T-cell (primary cell): ENCODE data around the gene KIF16B. TPM values are rescaled to one million over a fixed set of nuclear protein-coding genes. Genes with fewer than 3 reads are reported as not detected.
"Not testable (repeated sequence)": the region's sequence is repeated elsewhere in the genome, so short reads cannot be mapped to it uniquely, and the experiment has no call there.

Experiments
- ATAC-seq, 4 experiments: fragments of 200-7000 bp in 3 of 4; fragments of 150-1000 bp in 1 of 4; cut with Tn5 transposase; replicated peaks in 1 of 4; 1 replicate in 3 of 4; 2 replicates in 1 of 4; pipeline ENCODE4 v1.10.0; 2021; ENCODE audit warnings: moderate library complexity in 3 of 4, mild to moderate bottlenecking in 2 of 4, moderate number of reproducible peaks in 1 of 4
- CTCF ChIA-PET, 2 donors: fragments of 300-600 bp; sonication (Branson Sonifier 250); formaldehyde crosslinking; loops; one replicate each; lab custom pipeline; 2022; ENCODE audit warnings: antibody characterized with exemption in 2 of 2; lab: Charles Lee
- POLR2A ChIA-PET, 2 donors: fragments of 300-600 bp; sonication (Branson Sonifier 250); formaldehyde crosslinking; loops; one replicate each; lab custom pipeline; 2022; ENCODE audit warnings: antibody characterized with exemption in 2 of 2; lab: Charles Lee
- DNase-seq, 35 experiments: peaks; one replicate each; pipeline versions ENCODE4 v3.0.0 to v3.0.0-alpha.2; 2013 to 2023
- H3K27ac ChIP-seq: one replicate; pipeline ENCODE4 v1.5.1; 2013; ENCODE audit warnings: low read length
- H3K27me3 ChIP-seq, 2 experiments: replicated peaks in 1 of 2; 1 replicate in 1 of 2; 2 replicates in 1 of 2; pipeline versions ENCODE4 v1.6.1 to v1.7.0; 2013; ENCODE audit warnings: low read length in 1 of 2, mixed read lengths in 1 of 2; ENCODE audit not compliant: control insufficient read depth in 2 of 2, insufficient read depth in 2 of 2; ENCODE audit errors: extremely low read depth in 1 of 2
- H3K36me3 ChIP-seq, 2 donors: 1 replicate in 1 of 2; 2 replicates in 1 of 2; pipeline versions ENCODE4 v1.6.1 to v1.7.0; 2013; ENCODE audit warnings: low read length in 1 of 2; ENCODE audit not compliant: control insufficient read depth in 2 of 2, insufficient read depth in 1 of 2; ENCODE audit errors: extremely low read depth in 1 of 2
- H3K4me1 ChIP-seq, 2 experiments: 1 replicate in 1 of 2; 2 replicates in 1 of 2; pipeline versions ENCODE4 v1.6.1 to v1.7.0; 2013; ENCODE audit warnings: low read length in 2 of 2, mixed read lengths in 1 of 2; ENCODE audit not compliant: insufficient read depth in 2 of 2, control insufficient read depth in 1 of 2; ENCODE audit errors: extremely low read depth in 1 of 2
- H3K4me3 ChIP-seq, 2 donors: 1 replicate in 1 of 2; 2 replicates in 1 of 2; pipeline versions ENCODE4 v1.5.1 to v1.7.0; 2013; ENCODE audit warnings: mild to moderate bottlenecking in 2 of 2, low read length in 1 of 2, moderate library complexity in 1 of 2; ENCODE audit not compliant: control insufficient read depth in 1 of 2; ENCODE audit errors: extremely low read depth in 1 of 2
- H3K9me3 ChIP-seq: 2 replicates; pipeline ENCODE4 v1.7.0; 2013
- H3K27ac Mint-ChIP-seq, 2 donors: one replicate each; pipeline ENCODE4 v1.8.0; 2020 to 2021; ENCODE audit warnings: mild to moderate bottlenecking in 2 of 2, mixed read lengths in 2 of 2
- H3K27me3 Mint-ChIP-seq, 2 donors: one replicate each; pipeline ENCODE4 v1.8.0; 2021 to 2022; ENCODE audit warnings: mixed read lengths in 2 of 2
- H3K36me3 Mint-ChIP-seq: one replicate; pipeline ENCODE4 v1.8.0; 2021; ENCODE audit warnings: mixed read lengths
- H3K4me1 Mint-ChIP-seq, 3 donors: one replicate each; pipeline ENCODE4 v1.8.0; 2020 to 2022; ENCODE audit warnings: mixed read lengths in 3 of 3, mild to moderate bottlenecking in 1 of 3
- H3K4me3 Mint-ChIP-seq, 3 donors: one replicate each; pipeline ENCODE4 v1.8.0; 2020 to 2022; ENCODE audit warnings: mild to moderate bottlenecking in 3 of 3, mixed read lengths in 3 of 3, moderate library complexity in 3 of 3
- H3K9me3 Mint-ChIP-seq, 3 donors: one replicate each; pipeline ENCODE4 v1.8.0; 2020 to 2022; ENCODE audit warnings: mixed read lengths in 3 of 3
- WGBS: methylation state at CpG from one replicate; pipeline ENCODE4 v1.1.5; 2013; ENCODE audit warnings: missing lambda C conversion rate; ENCODE audit not compliant: insufficient coverage; 5-methylcytosine and 5-hydroxymethylcytosine counted together
- total RNA-seq, 35 experiments: library from RNA in 6 of 35; stranded (reverse) in 6 of 35; fragments of 120-200 nt in 1 of 35; gene quantifications; one replicate each; pipeline versions ENCODE4 v1.2.1 to v1.2.4 and lab custom pipeline; 2013 to 2026

The KIF16B gene
- total RNA-seq, 5 donors from 2014 or later (not counting 1 experiment from before 2014, with no cell fraction given) = 6.8 to 10.2 (median 8.7) TPM

DNA sequence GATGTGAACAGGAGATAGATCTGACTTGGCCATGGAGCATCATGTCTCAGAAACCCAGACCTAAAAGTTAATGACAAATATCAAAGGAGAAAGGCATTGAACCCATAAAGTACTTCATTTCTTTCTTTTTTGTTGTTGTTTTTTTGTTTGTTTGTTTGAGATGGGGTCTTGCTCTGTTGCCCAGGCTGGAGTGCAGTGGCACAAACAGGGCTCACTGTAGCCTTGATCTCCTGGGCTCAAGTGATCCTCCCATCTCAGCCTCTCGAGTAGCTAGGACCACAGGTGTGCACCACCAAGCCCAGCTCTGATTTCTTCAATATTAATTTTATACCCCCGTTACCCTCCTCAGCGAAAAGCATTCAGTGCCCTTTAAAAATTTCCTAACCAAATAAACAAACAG is 45.8 kb downstream of the KIF16B start:
- Histone ChIP-seq H3K4me1 (no peaks in the 10 kb centered on the region), H3K36me3 (peaks cover 0 to 7% of the 10 kb centered on the region in 2 donors), H3K27ac (no peak overlapping the region), H3K27me3 (no peaks in the 10 kb centered on the region), H3K9me3 (no peaks in the 10 kb centered on the region), H3K4me3 (no peak overlapping the region)
- H3K27me3 Mint-ChIP-seq = no peaks in the 10 kb centered on the region
- H3K4me1 Mint-ChIP-seq = peaks cover 0 to 3% (median 0%) of the 10 kb centered on the region in 3 donors
- DNase-seq (no peak), ATAC-seq (no peak)
- no peak overlapping the region for H3K4me3 Mint-ChIP-seq
- peaks cover 43% of the 10 kb centered on the region for H3K36me3 Mint-ChIP-seq
- POLR2A ChIA-PET = no interaction called here
- CTCF ChIA-PET = no interaction called here
- H3K9me3 Mint-ChIP-seq = peaks cover 4 to 6% (median 4%) of the 10 kb centered on the region in 3 donors
- no peak overlapping the region for H3K27ac Mint-ChIP-seq
- WGBS = 60% methylated on average over 1 of the region's 3 CpGs

DNA sequence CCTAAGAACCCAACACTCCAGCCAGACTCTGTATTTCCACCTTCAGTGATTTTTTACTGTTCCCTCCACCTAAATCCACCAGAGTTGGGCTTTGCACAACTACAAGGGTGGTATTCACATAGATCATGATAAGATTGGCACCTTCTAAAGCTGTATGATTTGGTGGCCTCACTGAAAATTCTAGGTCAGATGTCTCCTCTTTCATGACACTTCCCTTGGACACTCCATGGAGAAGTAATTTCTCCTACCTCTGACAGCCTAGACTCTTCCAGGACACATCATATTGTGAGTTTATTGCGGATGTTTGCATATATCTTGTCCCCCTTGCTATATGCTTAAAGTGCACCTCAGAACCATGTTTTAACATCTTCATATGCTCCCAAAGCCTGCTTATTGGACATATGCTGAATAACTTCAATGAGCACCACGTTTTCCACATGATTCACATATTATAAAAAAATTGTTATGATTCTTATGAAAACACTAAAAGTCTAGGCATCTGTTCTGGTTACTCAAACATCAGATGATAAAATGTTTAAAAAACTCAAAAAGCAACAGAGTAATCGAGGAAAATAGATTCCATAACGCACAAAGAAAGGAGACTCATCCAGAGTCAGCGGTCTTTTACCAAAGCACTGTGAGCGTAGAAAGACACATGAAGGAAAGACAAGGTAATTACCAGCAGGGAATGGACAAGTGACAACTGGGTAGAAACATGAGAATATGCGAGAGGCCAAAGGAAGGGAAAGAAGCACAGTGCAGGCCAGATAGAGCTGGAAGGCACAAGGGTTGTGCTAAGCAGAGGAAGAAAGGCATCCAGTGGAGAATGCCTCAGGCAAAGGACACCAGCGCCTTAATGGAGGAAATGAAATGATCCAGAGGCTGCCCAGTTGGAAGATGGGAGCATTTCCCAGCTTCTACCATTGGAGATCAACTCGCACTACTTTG is 46.5 kb downstream of the KIF16B start:
- H3K4me3 ChIP-seq = no peak overlapping the region
- no peaks in the 10 kb centered on the region for H3K27me3 ChIP-seq
- DNase-seq = no peak
- H3K4me1 Mint-ChIP-seq = peaks cover 0 to 3% (median 0%) of the 10 kb centered on the region in 3 donors
- WGBS = 86% methylated on average over 6 of the region's 9 CpGs
- no peaks in the 10 kb centered on the region for H3K9me3 ChIP-seq
- no peaks in the 10 kb centered on the region for H3K27me3 Mint-ChIP-seq
- peaks cover 0 to 7% of the 10 kb centered on the region in 2 donors for H3K36me3 ChIP-seq
- H3K4me3 Mint-ChIP-seq = no peak overlapping the region
- no peak for ATAC-seq
- H3K27ac Mint-ChIP-seq = no peak overlapping the region
- POLR2A ChIA-PET = no interaction called here
- peaks cover 4 to 6% (median 4%) of the 10 kb centered on the region in 3 donors for H3K9me3 Mint-ChIP-seq
- H3K27ac ChIP-seq = no peak overlapping the region
- no peaks in the 10 kb centered on the region for H3K4me1 ChIP-seq
- peaks cover 43% of the 10 kb centered on the region for H3K36me3 Mint-ChIP-seq
- CTCF ChIA-PET = no interaction called here

- H3K9me3 Mint-ChIP-seq, DNase-seq, H3K4me3 Mint-ChIP-seq, H3K9me3 ChIP-seq, H3K27ac Mint-ChIP-seq, H3K27ac ChIP-seq, H3K4me1 Mint-ChIP-seq, ATAC-seq, POLR2A ChIA-PET, H3K27me3 ChIP-seq, H3K27me3 Mint-ChIP-seq, CTCF ChIA-PET, H3K36me3 ChIP-seq, H3K4me3 ChIP-seq, H3K4me1 ChIP-seq: not testable (repeated sequence)
- WGBS = 67% methylated on average over 1 of the region's 5 CpGs
- peaks cover 48% of the 10 kb centered on the region for H3K36me3 Mint-ChIP-seq
Measured at GRCh38 chr20:16522651-16523050, 50.6 kb downstream of the KIF16B start.

- H3K27me3 ChIP-seq = no peaks in the 10 kb centered on the region
- peaks cover 0 to 3% (median 0%) of the 10 kb centered on the region in 3 donors for H3K4me1 Mint-ChIP-seq
- POLR2A ChIA-PET = no interaction called here
- no peaks in the 10 kb centered on the region for H3K9me3 ChIP-seq
- no peaks in the 10 kb centered on the region for H3K36me3 ChIP-seq
- peaks cover 0 to 4% (median under 1%) of the 10 kb centered on the region in 3 donors for H3K9me3 Mint-ChIP-seq
- no peaks in the 10 kb centered on the region for H3K27me3 Mint-ChIP-seq
- DNase-seq = no peak
- no peak overlapping the region for H3K4me3 Mint-ChIP-seq
- H3K4me1 ChIP-seq = no peaks in the 10 kb centered on the region
- ATAC-seq = no peak
- CTCF ChIA-PET = no interaction called here
- WGBS = 60% methylated on average over 1 of the region's 5 CpGs
- peaks cover 38% of the 10 kb centered on the region for H3K36me3 Mint-ChIP-seq
- no peak overlapping the region for H3K4me3 ChIP-seq
- no peak overlapping the region for H3K27ac Mint-ChIP-seq
- H3K27ac ChIP-seq = no peak overlapping the region
Measured at GRCh38 chr20:16520154-16520553, 53.1 kb downstream of the KIF16B start.

DNA sequence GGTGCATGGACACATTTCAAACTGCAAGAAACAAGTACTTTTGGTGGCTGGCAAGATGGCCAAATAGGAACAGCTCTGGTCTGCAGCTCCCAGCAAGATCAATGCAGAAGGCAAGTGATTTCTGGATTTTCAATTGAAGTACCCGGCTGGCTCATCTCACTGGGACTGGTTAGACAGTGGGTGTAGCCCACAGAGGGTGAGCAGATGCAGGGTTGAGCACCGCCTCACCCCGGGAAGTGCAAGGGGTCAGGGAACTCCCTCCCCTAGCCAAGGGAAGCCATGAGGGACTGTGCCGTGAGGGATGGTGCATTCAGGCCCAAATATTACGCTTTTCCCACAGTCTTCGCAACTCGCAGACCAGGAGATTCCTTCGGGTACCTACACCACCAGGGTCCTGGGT is 53.6 kb downstream of the KIF16B start:
- H3K27ac ChIP-seq, POLR2A ChIA-PET, DNase-seq, H3K4me3 ChIP-seq, H3K4me3 Mint-ChIP-seq, H3K4me1 Mint-ChIP-seq, ATAC-seq, H3K9me3 Mint-ChIP-seq, H3K9me3 ChIP-seq, H3K27me3 Mint-ChIP-seq, H3K4me1 ChIP-seq, H3K27ac Mint-ChIP-seq, H3K36me3 ChIP-seq, H3K27me3 ChIP-seq: not testable (repeated sequence)
- 88% methylated on average over 8 of the region's 8 CpGs for WGBS
- CTCF ChIA-PET = interaction anchor here in 1 of 2 donors (0.8 kb wide), 1 partner anchor 242 kb away, joined by 5 read pairs; no protein-coding TSS in a partner anchor
- H3K36me3 Mint-ChIP-seq = peaks cover 33% of the 10 kb centered on the region

DNA sequence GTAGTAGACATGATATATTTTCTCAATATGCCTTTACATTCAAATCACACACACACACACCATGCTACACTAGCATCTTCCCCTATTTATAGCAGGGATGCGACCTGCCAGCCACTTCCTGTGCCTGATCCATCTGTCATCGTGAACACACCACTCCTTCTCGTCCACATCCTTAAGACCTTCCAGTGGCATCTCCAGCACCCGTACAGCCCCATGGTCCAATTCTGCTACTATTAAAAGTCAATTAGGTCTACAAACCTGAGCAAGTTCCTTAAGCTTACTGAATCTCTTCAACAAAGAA is 54.5 kb downstream of the KIF16B start:
- peaks cover 0 to 4% (median 0%) of the 10 kb centered on the region in 3 donors for H3K9me3 Mint-ChIP-seq
- Histone ChIP-seq H3K36me3 (no peaks in the 10 kb centered on the region), H3K9me3 (no peaks in the 10 kb centered on the region), H3K4me1 (no peaks in the 10 kb centered on the region), H3K27ac (no peak overlapping the region), H3K27me3 (no peaks in the 10 kb centered on the region), H3K4me3 (no peak overlapping the region)
- peaks cover 25% of the 10 kb centered on the region for H3K36me3 Mint-ChIP-seq
- no peak overlapping the region for H3K4me3 Mint-ChIP-seq
- H3K27ac Mint-ChIP-seq = no peak overlapping the region
- DNase-seq (no peak), ATAC-seq (no peak)
- H3K27me3 Mint-ChIP-seq = no peaks in the 10 kb centered on the region
- H3K4me1 Mint-ChIP-seq = peaks cover 0 to 3% (median 0%) of the 10 kb centered on the region in 3 donors
- ChIA-PET CTCF (interaction anchor here in 1 of 2 donors (0.8 kb wide), 1 partner anchor 243 kb away, joined by 5 read pairs; no protein-coding TSS in a partner anchor), POLR2A (no interaction called here)
- WGBS = 45% methylated on average over 4 of the region's 4 CpGs
